Ascending aorta (tissue), 2 donors: Measurements from ENCODE around the gene DAAM2. TPM values are rescaled to one million over a fixed set of nuclear protein-coding genes. Genes with fewer than 3 reads are reported as not detected.
A peak's percentile ranks its signal among the peaks of the same experiment; 100 is the strongest.

Experiments used
- DNase-seq, 2 donors: peaks; one replicate each; pipeline ENCODE4 v3.0.0-alpha.2; 2019; ENCODE audit warnings: low spot score in 2 of 2
- H3K27ac ChIP-seq, 2 donors: fragments of 200-600 bp; sonication (generic); one replicate each; pipeline ENCODE4 v1.5.1; 2016 to 2017; ENCODE audit warnings: mild to moderate bottlenecking in 1 of 2
- H3K27me3 ChIP-seq: fragments of 200-600 bp; sonication (generic); one replicate; pipeline ENCODE4 v1.5.1; 2017
- H3K36me3 ChIP-seq, 2 donors: fragments of 200-600 bp; sonication (generic); one replicate each; pipeline ENCODE4 v1.5.1; 2016
- H3K4me1 ChIP-seq, 2 donors: fragments of 200-600 bp; sonication (generic); one replicate each; pipeline ENCODE4 v1.5.1; 2016 to 2017; ENCODE audit warnings: mild to moderate bottlenecking in 1 of 2
- H3K4me3 ChIP-seq, 2 donors: fragments of 200-600 bp; sonication (generic); one replicate each; pipeline ENCODE4 v1.5.1; 2016 to 2017; ENCODE audit warnings: mild to moderate bottlenecking in 1 of 2
- H3K9me3 ChIP-seq, 2 donors: fragments of 200-600 bp; sonication (generic); one replicate each; pipeline ENCODE4 v1.5.1; 2016
- CTCF ChIP-seq, 3 experiments: fragments of 200-600 bp in 2 of 3; fragments of 450-650 bp in 1 of 3; sonication (generic) in 2 of 3; IDR thresholded peaks; one replicate each; pipeline ENCODE4 v1.5.1; 2016 to 2019; ENCODE audit warnings: antibody characterized with exemption in 3 of 3, mild to moderate bottlenecking in 1 of 3, moderate library complexity in 1 of 3
- intact Hi-C: fragments of 100-400 bp; cut with DNase I; formaldehyde crosslinking; loops from one replicate; pipeline ENCODE4 v1.15.1; 2023
- total RNA-seq: library from RNA; depleted of rRNA; stranded (reverse); fragments of >200 nt; gene quantifications from one replicate; pipeline ENCODE4 v1.1.0, GENCODE V29; 2016

DAAM2 gene
- total RNA-seq, 1 donor from 2014 or later: 44.0 TPM

- peaks cover 42 to 56% of the 10 kb centered on the region in 2 donors for H3K36me3 ChIP-seq
- H3K4me1 ChIP-seq: peaks cover 0 to 21% of the 10 kb centered on the region in 2 donors
- H3K27ac ChIP-seq: no peak overlapping the region
- intact Hi-C loops: no loop called here
- no peak overlapping the region for H3K4me3 ChIP-seq
- no peaks in the 10 kb centered on the region for H3K9me3 ChIP-seq
- no peak for TF ChIP-seq CTCF (IDR thresholded peaks at IDR 0.05)
- H3K27me3 ChIP-seq: no peaks in the 10 kb centered on the region
- DNase-seq: peak in 1 of 2 donors; percentile 53
Measured at GRCh38 chr6:39922821-39923220, 130.6 kb downstream of the DAAM2 start.

GRCh38 chr6:39923394-39923793 lies 131.2 kb downstream of the DAAM2 start:
- peak in 1 of 2 donors; percentile 79 for DNase-seq
- Histone ChIP-seq H3K36me3 (peaks cover 42 to 51% of the 10 kb centered on the region in 2 donors), H3K4me3 (no peak overlapping the region), H3K9me3 (no peaks in the 10 kb centered on the region), H3K27ac (peak overlapping the region in 1 of 2 donors; percentile 40), H3K27me3 (no peaks in the 10 kb centered on the region), H3K4me1 (peaks cover 0 to 27% of the 10 kb centered on the region in 2 donors)
- TF ChIP-seq CTCF (IDR thresholded peaks at IDR 0.05): no peak
- intact Hi-C loops: no loop called here

- TF ChIP-seq CTCF (IDR thresholded peaks at IDR 0.05): no peak
- H3K27ac ChIP-seq: peak overlapping the region in 1 of 2 donors; percentile 40
- H3K4me1 ChIP-seq: peaks cover 0 to 28% of the 10 kb centered on the region in 2 donors
- H3K9me3 ChIP-seq: no peaks in the 10 kb centered on the region
- intact Hi-C loops: no loop called here
- peaks cover 42 to 50% of the 10 kb centered on the region in 2 donors for H3K36me3 ChIP-seq
- no peak for DNase-seq
- no peak overlapping the region for H3K4me3 ChIP-seq
- no peaks in the 10 kb centered on the region for H3K27me3 ChIP-seq
Measured at GRCh38 chr6:39923861-39924260, 131.7 kb downstream of the DAAM2 start.

GRCh38 chr6:39924283-39924682 lies 132.1 kb downstream of the DAAM2 start:
- no peak for DNase-seq
- no peak for TF ChIP-seq CTCF (IDR thresholded peaks at IDR 0.05)
- H3K4me1 ChIP-seq: peaks cover 0 to 32% of the 10 kb centered on the region in 2 donors
- no peak overlapping the region for H3K4me3 ChIP-seq
- peaks cover 42 to 50% of the 10 kb centered on the region in 2 donors for H3K36me3 ChIP-seq
- H3K27me3 ChIP-seq: no peaks in the 10 kb centered on the region
- no peaks in the 10 kb centered on the region for H3K9me3 ChIP-seq
- no peak overlapping the region for H3K27ac ChIP-seq
- intact Hi-C loops: no loop called here

GRCh38 chr6:39925191-39925930 lies 133.2 kb downstream of the DAAM2 start:
- DNase-seq: peak in 1 of 2 donors; percentile 61
- Histone ChIP-seq H3K4me3 (no peak overlapping the region), H3K9me3 (no peaks in the 10 kb centered on the region), H3K4me1 (peaks cover 3 to 39% of the 10 kb centered on the region in 2 donors), H3K27ac (no peak overlapping the region), H3K27me3 (no peaks in the 10 kb centered on the region), H3K36me3 (peaks cover 39 to 50% of the 10 kb centered on the region in 2 donors)
- no peak for TF ChIP-seq CTCF (IDR thresholded peaks at IDR 0.05)
- intact Hi-C loops: no loop called here
